HG02571 (cell line): ENCODE data around the gene NME7.
"Not testable (repeated sequence)": the region's sequence is repeated elsewhere in the genome, so short reads cannot be mapped to it uniquely, and the experiment has no call there.

ENCODE experiments used
- ATAC-seq: cut with Tn5 transposase; IDR thresholded peaks from one replicate; pipeline ENCODE4 v1.9.1; 2021; ENCODE audit warnings: mild to moderate bottlenecking, moderate library complexity; ENCODE audit not compliant: unreplicated experiment

NME7 gene

DNA sequence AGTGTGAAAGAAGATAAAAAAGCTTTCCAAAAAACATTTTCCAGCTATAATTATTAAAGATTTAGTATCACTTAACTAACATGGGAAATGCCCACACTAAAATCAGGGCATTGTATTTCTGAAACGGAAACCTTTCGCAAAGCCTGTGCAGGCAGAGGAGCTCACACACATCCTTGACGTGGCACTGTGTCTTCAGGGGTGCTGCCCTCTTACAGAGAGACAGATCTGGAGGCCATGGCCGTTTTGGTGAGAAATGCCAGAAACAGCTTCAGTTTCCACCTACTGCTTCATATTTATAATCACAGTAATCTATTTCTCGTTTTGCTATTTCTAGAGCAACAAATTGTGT lies 234.4 kb downstream of the NME7 start:
- ATAC-seq = no peak

DNA sequence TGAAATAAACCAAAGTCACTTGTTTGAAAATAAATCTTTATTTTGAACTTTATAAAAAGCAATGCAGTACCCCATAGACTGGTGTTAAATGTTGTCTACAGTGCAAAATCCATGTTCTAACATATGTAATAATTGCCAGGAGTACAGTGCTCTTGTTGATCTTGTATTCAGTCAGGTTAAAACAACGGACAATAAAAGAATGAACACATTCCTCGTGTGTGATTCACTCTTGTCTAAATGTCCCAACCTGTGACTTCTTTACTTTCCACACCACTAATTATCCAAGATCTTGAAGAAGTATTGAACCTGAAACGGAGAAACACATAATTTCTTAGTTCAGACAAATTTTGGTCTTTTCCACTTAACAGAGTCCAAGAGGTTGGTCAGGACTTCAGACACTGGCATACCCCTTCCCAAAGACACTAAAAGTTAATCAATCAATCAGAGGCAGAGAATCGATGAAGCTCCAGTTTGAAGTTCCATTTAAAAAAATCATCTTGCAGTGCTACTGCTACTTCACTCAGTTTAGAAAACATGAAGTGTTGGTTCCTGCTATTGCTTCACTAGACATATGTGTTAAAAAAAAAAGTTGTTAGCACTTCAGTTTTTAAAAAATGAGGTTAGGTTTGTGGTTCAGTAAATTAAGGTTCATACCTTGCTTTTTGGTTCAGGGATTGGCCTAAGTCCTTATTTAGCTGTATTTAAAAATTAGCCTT lies 234.9 kb downstream of the NME7 start:
- ATAC-seq = no peak

DNA sequence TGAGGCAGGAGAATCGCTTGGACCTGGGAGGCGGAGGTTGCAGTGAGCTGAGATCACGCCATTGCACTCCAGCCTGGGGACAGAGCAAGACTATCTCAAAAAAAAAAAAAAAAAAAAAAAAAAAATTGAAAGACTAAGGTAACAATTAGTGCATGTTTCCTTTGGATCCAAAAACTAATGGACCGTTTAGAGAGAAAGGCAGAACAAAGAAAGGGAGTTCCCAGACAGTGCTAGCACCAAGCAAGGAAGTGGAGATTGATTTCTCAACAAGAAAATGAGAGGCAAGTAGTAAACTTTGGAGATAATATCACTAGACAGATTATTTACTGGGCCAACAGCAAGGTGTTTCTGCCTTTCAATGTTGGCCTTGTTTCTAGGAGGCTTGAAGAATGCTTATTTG lies 236.9 kb downstream of the NME7 start:
- no peak for ATAC-seq

DNA sequence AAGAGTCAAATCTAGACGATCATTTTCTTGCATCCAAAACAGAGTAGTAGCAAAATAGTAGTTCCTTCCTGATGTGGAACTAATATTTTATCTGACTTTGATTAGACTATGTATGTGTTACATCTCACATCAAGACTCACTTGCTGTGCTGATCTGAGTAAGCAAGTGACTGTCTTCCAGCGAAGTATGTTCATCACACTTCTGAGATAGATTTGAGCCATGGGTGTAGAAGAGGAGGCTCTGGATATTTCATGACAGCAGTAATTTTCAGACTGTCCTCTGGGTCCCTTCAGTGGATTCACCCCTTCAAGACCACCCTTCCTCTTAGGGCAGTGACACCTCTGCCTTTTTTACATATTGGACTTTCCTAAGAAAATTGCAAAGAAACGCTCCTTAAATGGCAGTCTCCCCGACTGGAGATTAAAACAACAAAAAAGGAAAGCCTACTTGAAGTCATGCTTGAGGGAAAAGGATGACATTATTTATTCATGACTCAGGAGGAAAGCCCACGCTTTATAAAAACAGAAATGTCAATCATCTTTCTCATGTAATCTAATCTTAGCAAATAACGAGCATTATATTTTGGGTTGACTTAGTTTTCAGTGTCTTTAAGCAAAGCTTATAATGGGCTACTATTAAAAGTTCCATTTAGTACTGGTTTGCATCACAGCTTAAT lies 238.3 kb downstream of the NME7 start:
- ATAC-seq = no peak

DNA sequence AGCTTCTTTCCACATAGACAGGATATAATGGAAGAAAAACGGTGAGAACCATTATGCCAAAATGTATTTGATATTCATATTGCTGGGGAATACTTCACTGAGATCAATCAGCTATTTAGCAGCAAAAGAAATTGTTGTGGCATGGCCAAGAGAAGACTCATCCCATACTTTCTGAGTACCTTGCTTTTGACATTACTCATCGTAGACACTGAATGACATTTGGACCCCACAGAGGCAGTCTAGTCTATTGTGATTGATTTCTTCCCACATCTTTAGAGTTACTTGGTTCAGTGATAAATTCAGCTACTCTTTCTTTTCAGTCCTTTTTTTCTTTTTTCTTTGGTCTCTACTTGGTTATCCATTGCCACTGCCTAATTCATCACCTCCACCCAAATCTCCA lies 239.0 kb downstream of the NME7 start:
- ATAC-seq = no peak

DNA sequence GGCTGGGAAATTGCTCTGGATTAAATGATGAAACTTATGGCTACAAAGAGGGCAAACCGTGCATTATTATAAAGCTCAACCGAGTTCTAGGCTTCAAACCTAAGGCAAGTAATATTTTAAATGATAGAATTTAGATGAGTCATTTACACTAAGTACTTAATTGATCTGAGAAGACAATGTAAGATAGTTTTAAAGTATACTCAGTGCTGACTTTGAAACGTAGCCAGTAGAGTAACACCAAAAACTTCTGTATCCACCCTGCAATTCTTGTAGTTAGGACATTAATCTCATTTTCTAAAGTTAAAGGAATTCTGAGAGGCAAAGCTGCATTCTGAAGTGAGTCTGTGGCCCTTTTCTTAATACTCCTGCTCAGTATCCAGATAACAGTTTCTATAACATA lies 240.3 kb downstream of the NME7 start:
- ATAC-seq = no peak

DNA sequence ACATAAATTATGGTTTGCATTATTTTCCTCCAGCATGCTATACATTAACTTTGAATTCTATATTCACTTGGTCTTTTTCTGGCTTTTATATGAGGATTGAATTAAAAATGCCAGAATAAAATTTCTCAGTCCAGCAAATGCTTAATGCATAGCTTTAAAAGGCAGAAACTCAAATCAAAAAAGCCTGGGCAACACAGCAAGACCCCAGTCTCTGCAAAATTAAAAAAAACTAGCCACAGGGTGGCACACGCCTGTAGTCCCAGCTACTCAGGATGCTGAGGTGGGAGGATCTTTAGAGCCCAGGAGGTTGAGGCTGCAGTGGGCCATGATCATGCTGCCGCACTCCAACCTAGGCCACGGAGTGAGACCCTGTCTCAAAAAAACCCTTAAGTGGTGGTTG lies 241.3 kb downstream of the NME7 start:
- ATAC-seq = no peak

DNA sequence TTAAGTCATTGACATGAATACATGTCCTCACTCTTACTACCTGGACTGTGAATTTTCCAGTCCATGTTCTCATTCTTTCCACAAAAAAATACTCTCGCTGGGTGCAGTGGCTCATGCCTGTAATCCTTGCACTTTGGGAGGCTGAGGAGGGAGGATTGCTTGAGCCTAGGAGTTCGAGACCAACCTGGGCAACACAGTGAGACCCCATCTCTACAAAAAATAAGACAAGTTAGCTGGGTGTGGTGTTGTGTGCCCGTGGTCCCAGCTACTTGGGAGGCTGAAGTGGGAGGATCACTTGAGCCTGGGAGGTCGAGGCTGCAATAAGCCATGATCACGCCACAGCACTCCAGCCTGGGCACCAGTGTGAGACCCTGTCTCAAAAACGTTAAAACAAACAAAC lies 242.0 kb downstream of the NME7 start:
- ATAC-seq = not testable (repeated sequence)

DNA sequence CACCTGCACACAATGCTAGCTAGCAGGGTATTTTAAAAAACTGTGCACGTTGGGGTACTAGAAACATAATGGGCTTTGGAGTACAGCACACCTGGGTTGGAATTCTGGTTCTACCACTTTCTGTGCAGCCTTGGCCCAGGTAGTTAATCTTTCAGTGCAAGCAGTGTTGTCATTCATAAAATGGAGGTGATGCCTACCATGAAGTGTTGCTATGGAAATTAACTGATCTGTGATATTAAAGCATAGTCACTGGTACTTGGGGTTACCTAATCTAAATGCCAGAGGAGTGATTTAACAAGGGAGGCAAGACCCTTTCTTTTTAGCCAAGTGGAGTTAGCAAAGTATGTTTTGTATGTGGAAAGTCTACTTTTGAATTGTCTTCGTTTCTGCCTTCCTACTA lies 243.1 kb downstream of the NME7 start:
- no peak for ATAC-seq

DNA sequence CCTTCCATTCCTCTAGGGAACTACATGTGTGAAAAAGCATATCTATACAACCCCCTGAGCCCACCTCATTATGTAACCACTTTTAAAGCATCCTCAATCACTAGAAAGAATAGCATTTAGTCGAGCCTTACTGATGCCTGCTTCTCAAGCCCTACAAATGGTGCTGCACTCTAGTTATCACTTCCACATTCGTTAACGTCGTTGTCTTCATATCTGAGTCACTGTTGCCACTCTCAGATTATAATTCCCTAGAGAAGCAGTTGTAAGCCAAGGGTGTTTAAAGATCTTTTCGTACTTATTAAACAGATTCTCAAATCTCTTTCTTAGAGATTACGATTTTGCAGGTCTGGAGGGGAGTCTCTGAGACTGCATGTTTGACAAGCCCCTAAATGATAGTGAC lies 244.6 kb downstream of the NME7 start:
- no peak for ATAC-seq

DNA sequence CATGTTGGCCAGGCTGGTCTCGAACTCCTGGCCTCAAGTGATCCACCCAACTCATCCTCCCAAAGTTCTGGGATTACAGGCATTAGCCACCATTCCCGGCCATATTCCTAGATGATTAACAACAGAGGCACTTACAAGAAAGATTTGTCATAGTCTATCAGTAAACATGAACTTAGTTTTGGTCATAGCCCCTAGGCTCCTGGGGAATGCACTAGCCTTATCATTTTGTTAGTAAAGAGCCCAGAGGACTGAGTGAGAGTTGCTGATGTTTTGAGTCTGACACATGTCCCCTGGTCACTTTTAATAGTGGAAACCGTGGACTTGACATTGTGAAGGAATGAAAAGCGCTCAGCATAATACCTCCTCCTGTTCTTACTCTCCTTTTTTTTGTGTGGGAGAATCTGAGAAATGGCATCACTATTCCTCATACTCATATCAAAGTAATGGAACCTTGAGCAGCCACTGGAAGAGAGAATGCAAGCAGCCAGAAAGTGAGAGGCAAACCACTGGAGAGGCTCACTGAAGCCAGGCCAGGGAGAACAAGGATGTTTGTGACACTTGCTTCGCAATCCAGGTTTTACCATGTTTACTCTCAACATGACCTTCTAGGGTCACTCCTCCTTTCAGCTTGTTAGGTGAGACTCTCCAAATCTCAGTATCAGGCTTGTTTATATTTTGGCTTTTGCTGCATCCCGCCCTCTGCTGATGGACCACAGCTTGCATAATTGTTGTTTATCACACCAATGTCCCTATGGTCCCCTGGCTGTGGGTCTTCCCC lies 246.3 kb downstream of the NME7 start:
- ATAC-seq = no peak

DNA sequence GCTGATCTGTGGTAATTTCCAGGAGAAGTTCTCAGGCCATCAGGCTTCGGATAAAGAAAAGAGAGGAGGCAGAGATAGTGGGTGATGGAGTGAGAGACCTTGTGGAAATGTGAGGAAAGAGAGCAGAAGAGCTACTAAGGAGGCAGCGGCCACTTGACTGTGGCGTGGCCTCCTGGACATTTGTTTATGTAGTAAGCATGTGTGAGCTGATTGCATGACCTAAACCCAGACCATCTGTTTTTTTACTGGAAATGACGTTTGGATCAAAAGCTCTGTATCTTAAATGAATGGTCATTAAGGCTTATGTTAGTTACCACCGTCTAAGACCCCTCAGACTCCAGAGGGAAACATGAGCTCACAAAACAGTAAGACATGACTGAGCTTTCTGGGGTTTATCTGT lies 247.5 kb downstream of the NME7 start:
- ATAC-seq = no peak

DNA sequence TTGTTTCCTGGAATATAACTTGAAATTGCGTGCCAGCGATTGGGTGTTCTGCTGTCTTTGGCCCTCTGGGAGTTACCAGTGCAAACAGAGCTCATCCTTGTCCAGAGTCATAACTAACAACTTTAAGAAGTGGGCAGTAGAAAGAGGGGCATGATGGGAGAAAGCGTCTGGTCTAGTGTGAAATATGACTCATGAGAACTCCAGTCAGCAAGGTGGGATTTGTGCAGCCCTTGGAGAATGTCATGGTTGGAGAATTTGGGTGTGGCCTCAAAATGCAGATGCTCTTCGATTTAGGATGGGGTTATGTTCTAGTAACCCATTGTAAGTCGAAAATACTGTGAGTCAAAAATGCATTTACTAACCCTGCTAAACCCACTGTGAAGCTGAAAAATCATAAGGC lies 248.2 kb downstream of the NME7 start:
- ATAC-seq = no peak

DNA sequence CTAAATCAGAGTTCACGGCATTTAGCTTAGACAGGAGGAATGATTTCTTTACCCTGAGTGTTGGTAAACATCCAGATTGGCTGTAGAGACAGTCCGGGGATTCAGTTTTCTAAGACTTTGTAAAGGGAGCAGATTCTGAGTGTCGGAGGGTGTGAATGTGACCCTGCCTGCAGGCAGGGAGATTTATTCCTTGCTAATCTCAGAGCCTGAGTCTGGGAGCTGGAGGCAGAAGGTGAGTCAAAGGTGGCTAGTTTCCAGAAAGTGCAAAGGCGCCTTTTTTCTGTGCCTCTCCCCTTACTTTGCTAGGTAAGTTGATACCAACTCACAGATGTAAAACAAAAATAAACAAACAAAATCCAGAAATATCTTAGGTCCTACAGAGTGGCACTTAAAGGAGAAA lies 249.4 kb downstream of the NME7 start:
- no peak for ATAC-seq

DNA sequence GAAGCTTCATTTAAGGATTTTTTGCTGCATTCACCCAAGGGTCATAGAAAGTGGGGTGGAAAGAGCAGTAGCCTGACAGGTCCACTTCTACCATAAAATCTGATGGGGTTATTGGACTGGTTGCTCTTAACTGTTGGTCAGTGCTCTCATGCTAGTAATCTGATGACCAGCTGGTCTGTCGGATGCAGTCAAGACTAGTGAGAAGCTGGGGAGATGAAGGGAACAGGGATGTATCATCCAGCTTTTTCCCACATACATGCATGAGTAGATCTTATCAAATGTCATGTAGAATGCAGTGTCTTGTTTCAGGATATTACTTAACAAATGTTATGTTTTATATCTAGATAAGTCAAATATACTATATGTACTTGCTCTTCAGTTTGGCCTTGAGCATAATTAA lies 250.0 kb downstream of the NME7 start:
- ATAC-seq = no peak

DNA sequence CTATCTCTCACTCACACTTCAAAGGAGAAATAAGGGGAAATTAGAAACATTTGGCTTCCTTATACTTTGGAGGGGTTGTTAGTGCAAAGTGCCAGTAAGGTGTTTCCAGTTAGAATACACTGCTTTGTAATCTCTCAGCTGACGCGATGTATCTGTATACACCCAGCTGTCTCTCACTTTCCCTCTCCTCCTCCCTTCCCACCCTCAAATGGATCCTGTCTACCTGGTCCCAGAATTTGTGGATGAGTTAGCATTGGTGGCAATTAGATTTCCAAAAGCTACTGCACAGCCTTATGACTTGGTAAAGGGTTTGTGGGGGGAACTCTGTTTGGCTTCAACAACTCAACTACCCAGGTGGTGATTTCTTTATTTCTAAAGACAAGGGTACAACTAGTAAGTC lies 250.6 kb downstream of the NME7 start:
- ATAC-seq = no peak

DNA sequence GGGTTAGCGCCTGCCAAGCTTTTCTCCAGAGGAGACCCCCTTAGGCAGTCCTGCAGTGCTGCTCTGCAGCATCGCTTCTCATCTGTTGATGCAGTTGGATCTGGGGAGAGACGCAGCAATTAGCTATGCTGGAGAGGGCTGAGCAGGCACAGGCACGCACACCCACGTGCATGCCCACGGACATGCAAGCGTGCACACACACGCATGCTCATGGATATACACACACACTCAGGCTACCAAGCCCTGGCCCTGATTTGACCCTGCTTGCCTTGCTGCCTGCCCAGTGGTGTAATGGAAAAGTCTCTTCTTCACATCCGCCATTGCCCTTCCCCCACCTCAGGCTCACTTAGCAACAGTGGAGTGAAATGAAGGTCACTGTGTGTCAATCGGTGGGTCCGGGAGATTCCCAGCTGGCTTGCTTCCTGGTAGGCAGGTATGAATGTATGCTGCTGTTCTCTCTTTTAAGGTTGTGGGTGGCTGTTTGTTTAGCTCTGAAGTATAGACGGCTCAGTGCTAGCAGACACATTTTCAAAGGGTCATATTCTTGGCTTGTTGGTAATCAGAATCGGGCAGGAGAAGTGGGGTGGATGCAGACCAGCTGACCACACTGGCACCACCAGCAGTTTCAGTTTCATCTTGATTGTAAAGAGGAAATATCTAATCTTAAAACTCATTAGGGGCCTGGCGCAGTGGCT lies 251.6 kb downstream of the NME7 start:
- ATAC-seq = peak; percentile 47

DNA sequence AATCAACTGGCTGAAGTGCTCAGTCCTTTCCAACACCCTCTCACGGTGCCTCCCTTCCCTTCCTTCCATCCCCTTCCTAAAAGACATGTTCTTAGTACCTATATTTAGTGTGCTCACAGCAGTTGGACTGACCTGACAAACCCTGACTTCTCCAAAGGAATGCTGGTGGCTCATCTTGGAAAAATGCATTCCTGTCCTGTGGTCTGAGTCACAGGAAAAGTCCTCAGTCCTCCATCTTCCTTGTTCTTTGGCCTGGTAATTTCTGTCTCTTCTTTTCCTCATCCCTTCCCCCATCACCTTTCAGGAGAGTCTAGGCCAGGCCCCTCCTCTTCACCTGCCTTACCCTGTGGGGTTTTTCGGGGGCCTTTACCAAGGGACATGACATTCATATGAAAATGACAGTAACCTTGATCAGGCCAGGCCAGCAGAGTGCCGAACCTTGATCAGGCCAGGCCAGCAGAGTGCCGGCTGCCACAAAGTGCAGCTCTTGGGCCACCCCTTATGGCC lies 253.9 kb downstream of the NME7 start:
- ATAC-seq = no peak

DNA sequence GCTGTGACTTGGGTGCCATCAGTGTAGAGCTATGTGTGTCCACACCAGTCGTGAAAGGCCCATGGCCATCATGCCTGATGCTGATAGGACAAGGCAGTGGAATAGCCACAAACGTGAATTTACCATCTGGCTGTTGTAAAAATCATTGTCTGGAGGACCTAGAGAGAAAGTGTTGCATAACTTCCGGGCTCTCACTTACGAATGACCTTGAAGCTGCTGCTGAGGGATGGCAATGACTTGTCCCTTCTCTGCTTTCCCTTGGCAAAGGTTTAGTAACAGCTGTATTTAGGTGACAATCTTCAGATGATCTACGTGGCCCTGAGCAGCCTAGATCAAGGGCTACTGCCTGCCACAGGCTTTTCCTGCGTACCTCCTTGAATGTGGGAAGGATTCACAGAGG lies 255.4 kb downstream of the NME7 start:
- ATAC-seq = no peak

DNA sequence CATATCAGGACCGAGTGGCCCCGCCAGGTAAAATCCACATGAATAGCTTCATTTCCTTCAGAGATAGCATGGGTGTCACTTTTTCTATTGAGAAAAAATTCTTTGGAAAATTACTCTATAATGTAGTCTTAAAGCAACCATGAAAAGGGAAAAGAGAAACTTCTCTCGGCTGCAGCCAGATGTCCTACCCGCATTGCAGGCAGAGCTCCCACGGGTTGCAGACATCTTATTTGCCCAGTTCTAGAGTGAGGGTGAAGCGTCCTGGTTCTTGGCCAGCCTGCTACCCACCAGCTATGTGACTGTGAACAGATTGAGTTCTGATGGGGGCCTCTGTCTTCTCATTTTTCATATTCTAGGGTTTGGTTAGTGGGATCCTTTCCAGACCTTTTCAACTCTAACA lies 256.1 kb downstream of the NME7 start:
- no peak for ATAC-seq

DNA sequence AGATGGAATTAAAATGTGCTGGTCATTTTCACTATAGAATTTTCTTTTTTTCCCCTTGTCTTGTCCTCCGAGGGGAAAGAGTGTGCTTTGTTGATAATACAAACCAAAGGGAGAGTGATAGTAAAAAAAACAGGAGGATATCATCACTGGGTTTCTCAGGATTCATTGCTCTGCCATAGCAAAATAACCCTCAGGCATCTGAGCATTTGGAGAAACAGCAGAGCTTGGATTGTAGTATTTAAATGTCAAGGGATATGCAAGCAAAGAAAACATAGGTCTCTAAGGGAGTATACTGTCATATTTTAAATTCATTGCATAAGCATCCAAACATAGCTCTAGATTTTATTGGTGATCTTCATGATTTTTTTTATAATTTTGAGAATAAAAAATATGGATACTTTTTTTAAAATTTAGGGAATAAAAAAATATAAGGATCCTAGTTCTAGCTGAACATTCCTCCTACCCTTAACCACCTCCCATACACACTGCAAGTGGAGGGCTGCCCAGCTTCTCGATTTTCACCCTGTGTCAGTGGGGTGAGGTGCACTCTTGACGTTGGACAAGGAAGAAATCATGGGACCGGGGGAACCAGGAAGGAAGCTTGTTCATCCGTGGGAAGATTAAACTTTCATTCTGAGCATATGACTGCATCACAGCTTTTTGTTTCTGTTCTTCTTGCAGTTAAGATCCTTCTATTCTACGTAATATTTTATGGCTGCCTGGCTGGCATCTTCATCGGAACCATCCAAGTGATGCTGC lies 256.7 kb downstream of the NME7 start:
- no peak for ATAC-seq
